WERI-Rb-1 (cell line): ENCODE results near the gene ANKFN1.
"Not testable (repeated sequence)": the region's sequence is repeated elsewhere in the genome, so short reads cannot be mapped to it uniquely, and the experiment has no call there.

Experiments used
- DNase-seq: peaks from one replicate; pipeline ENCODE4 v3.0.0-alpha.2; 2020
- H3K27ac ChIP-seq: fragments of 250-450 bp; sonication (Bioruptor Pico); 2 replicates; pipeline ENCODE4 v1.5.1; 2020; ENCODE audit warnings: mild to moderate bottlenecking, moderate library complexity
- H3K27me3 ChIP-seq: fragments of 250-450 bp; sonication (Bioruptor Pico); 2 replicates; pipeline ENCODE4 v1.5.1; 2021; ENCODE audit warnings: mild to moderate bottlenecking, low read depth, moderate library complexity; ENCODE audit not compliant: insufficient read depth, severe bottlenecking
- H3K36me3 ChIP-seq: fragments of 250-450 bp; sonication (Bioruptor Pico); 2 replicates; pipeline ENCODE4 v1.5.1; 2020; ENCODE audit warnings: mild to moderate bottlenecking, moderate library complexity
- H3K4me3 ChIP-seq: 2 replicates; pipeline ENCODE4 v1.5.1; 2011; ENCODE audit warnings: low read depth, mild to moderate bottlenecking, control low read depth, low read length
- H3K9me3 ChIP-seq: fragments of 250-450 bp; sonication (Bioruptor Pico); 2 replicates; pipeline ENCODE4 v1.5.1; 2021; ENCODE audit warnings: mild to moderate bottlenecking, moderate library complexity; ENCODE audit not compliant: severe bottlenecking
- CTCF ChIP-seq: IDR thresholded peaks from 2 replicates; pipeline ENCODE4 v1.5.1; 2011; ENCODE audit warnings: low read depth, mild to moderate bottlenecking, control low read depth, inconsistent platforms, low read length

Gene ANKFN1

GRCh38 chr17:56373981-56374833 lies 220.9 kb downstream of the ANKFN1 start:
- Histone ChIP-seq H3K27me3 (peaks cover 29% of the 10 kb centered on the region), H3K27ac (no peak overlapping the region), H3K36me3 (no peaks in the 10 kb centered on the region), H3K4me3 (no peak overlapping the region), H3K9me3 (no peaks in the 10 kb centered on the region)
- no peak for TF ChIP-seq CTCF
- DNase-seq = no peak

GRCh38 chr17:56389356-56389755 lies 236.1 kb downstream of the ANKFN1 start:
- Histone ChIP-seq H3K27ac (no peak overlapping the region), H3K27me3 (no peaks in the 10 kb centered on the region), H3K9me3 (no peaks in the 10 kb centered on the region), H3K36me3 (no peaks in the 10 kb centered on the region), H3K4me3 (no peak overlapping the region)
- TF ChIP-seq CTCF = no peak
- DNase-seq = no peak

DNA sequence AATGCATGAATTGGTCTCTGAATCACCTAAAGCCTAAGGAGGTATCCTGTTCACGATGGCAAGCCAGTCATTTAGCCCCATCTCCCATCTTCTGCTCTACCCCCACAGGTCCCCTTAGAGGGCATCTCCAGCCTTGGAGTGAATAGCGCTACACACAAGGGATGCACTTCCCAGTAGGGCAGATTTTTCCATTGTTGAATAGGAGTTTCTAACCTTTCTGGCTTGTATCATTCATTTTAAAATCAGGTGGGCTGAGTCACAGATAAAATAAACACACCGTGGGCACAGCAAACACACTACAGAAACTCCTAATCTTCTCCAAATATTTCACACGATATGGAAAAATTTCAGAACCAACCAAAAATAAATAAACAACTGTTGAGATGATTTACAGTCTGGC lies 239.0 kb downstream of the ANKFN1 start:
- Histone ChIP-seq H3K27ac (no peak overlapping the region), H3K36me3 (no peaks in the 10 kb centered on the region), H3K9me3 (no peaks in the 10 kb centered on the region), H3K27me3 (peaks cover 3% of the 10 kb centered on the region), H3K4me3 (no peak overlapping the region)
- DNase-seq = no peak
- no peak for TF ChIP-seq CTCF

GRCh38 chr17:56393156-56393555 lies 239.9 kb downstream of the ANKFN1 start:
- no peak for TF ChIP-seq CTCF
- no peak overlapping the region for H3K4me3 ChIP-seq
- H3K9me3 ChIP-seq = no peaks in the 10 kb centered on the region
- peaks cover 6% of the 10 kb centered on the region for H3K27me3 ChIP-seq
- H3K36me3 ChIP-seq = no peaks in the 10 kb centered on the region
- DNase-seq = no peak
- no peak overlapping the region for H3K27ac ChIP-seq

DNA sequence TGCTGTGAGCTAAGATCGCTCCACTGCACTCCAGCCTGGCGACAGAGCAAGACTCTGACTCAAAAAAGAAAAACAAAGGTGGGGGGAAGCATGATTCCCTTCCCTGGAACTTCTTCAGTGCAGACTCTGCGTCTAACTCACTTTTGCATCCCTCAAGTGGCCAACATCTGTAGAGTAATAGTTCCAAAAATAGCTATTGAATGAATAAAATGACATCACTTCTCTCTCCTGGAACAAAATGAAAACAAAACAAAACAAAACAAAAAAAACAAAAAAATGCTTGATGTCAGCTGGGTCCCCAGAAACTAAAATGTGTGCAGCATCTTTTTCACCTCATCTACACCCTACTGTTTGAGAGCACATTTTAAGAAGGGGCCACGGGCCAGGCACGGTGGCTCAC lies 242.5 kb downstream of the ANKFN1 start:
- peaks cover 6% of the 10 kb centered on the region for H3K27me3 ChIP-seq
- no peak overlapping the region for H3K4me3 ChIP-seq
- no peak for DNase-seq
- H3K27ac ChIP-seq = no peak overlapping the region
- H3K9me3 ChIP-seq = no peaks in the 10 kb centered on the region
- H3K36me3 ChIP-seq = no peaks in the 10 kb centered on the region
- no peak for TF ChIP-seq CTCF

- Histone ChIP-seq H3K36me3 (no peaks in the 10 kb centered on the region), H3K27me3 (peaks cover 11% of the 10 kb centered on the region), H3K4me3 (no peak overlapping the region), H3K27ac (no peak overlapping the region), H3K9me3 (no peaks in the 10 kb centered on the region)
- no peak for DNase-seq
- no peak for TF ChIP-seq CTCF
Measured at GRCh38 chr17:56407086-56407485, 253.8 kb downstream of the ANKFN1 start.

GRCh38 chr17:56412356-56412755 lies 259.1 kb downstream of the ANKFN1 start:
- not testable (repeated sequence) for H3K36me3 ChIP-seq, DNase-seq, H3K4me3 ChIP-seq, H3K9me3 ChIP-seq, H3K27ac ChIP-seq
- H3K27me3 ChIP-seq = peaks cover 10% of the 10 kb centered on the region
